K562 (cell line): ENCODE data around the gene CLIC5. TPM values are rescaled to one million over a fixed set of nuclear protein-coding genes. Genes with fewer than 3 reads are reported as not detected.

Source experiments
- ATAC-seq: fragments of 200-7000 bp; cut with Tn5 transposase; 3 replicates; pipeline ENCODE4 v1.9.1; 2020; ENCODE audit warnings: moderate library complexity
- BruUV-seq: library from RNA; stranded (reverse); fragments of 400-500 nt; replicated peaks from 2 replicates; lab custom pipeline; 2021; lab: Mats Ljungman, UMichigan
- CTCF ChIA-PET: fragments of 300-600 bp; formaldehyde crosslinking; extraction: SDS; loops from one replicate; lab custom pipeline; 2021; ENCODE audit warnings: low intra/inter-chr PET ratio; lab: Yijun Ruan, JAX
- POLR2A ChIA-PET: fragments of 300-600, 350-650 bp; sonication (Branson Sonifier 250); formaldehyde crosslinking; extraction: SDS; loops from one replicate; lab custom pipeline; 2021; ENCODE audit warnings: antibody characterized with exemption, inconsistent platforms; lab: Yijun Ruan, JAX
- DNase-seq, 4 experiments: peaks; one replicate each; pipeline versions ENCODE4 v3.0.0 to v3.0.0-alpha.2; 2011 to 2018; ENCODE audit warnings: low spot score in 3 of 4, mixed read lengths in 3 of 4; ENCODE audit errors: extremely low read depth in 1 of 4
- FAIRE-seq: peaks from 2 replicates; lab custom pipeline; 2011; peaks lifted over from hg19 to GRCh38; lab: Jason Lieb, UNC
- H2AFZ ChIP-seq: 2 replicates; pipeline ENCODE4 v1.6.0; 2011; ENCODE audit warnings: low read depth, low read length, control low read depth, inconsistent platforms
- H3K27ac ChIP-seq: fragments of 200-600 bp; 3 replicates; pipeline ENCODE4 v1.8.0; 2011; ENCODE audit warnings: low read depth, mild to moderate bottlenecking, control low read depth, inconsistent platforms, low read length, moderate library complexity, mixed read lengths; ENCODE audit errors: extremely low read depth
- H3K27me3 ChIP-seq, 2 experiments: fragments of 300-600 bp in 1 of 2; 2 replicates in 1 of 2; 3 replicates in 1 of 2; pipeline versions ENCODE4 v1.6.0 to v1.8.0; 2011; ENCODE audit warnings: inconsistent platforms in 2 of 2, low read length in 2 of 2, mild to moderate bottlenecking in 1 of 2, mixed read lengths in 1 of 2, moderate library complexity in 1 of 2; ENCODE audit not compliant: control insufficient read depth in 2 of 2, insufficient read depth in 2 of 2
- H3K36me3 ChIP-seq: fragments of 300-600 bp; 3 replicates; pipeline ENCODE4 v1.8.0; 2011; ENCODE audit warnings: mild to moderate bottlenecking, low read length, inconsistent platforms; ENCODE audit not compliant: control insufficient read depth, insufficient read depth
- H3K4me1 ChIP-seq, 2 experiments: fragments of 200-600 bp in 1 of 2; replicated peaks in 1 of 2; 2 replicates in 1 of 2; 3 replicates in 1 of 2; pipeline versions ENCODE4 v1.5.1 to v1.8.0; 2011; ENCODE audit warnings: inconsistent platforms in 2 of 2, low read length in 2 of 2, mild to moderate bottlenecking in 1 of 2, mixed read lengths in 1 of 2, moderate library complexity in 1 of 2; ENCODE audit not compliant: control insufficient read depth in 2 of 2, insufficient read depth in 2 of 2
- H3K4me2 ChIP-seq: 2 replicates; pipeline ENCODE4 v1.6.1; 2011; ENCODE audit warnings: low read length, control low read depth, inconsistent platforms, mixed read lengths; ENCODE audit not compliant: insufficient read depth
- H3K4me3 ChIP-seq: fragments of 200-600 bp; sonication (generic), shearing (Covaris generic); 2 replicates; pipeline ENCODE4 v1.5.1; 2016; ENCODE audit warnings: control low read depth, inconsistent platforms
- H3K79me2 ChIP-seq: fragments of 200-600 bp; 3 replicates; pipeline ENCODE4 v1.8.0; 2011; ENCODE audit warnings: low read length, inconsistent platforms; ENCODE audit not compliant: control insufficient read depth, insufficient read depth
- H3K9ac ChIP-seq, 2 experiments: 2 replicates each; pipeline versions ENCODE4 v1.6.0 to v1.6.1; 2011; ENCODE audit warnings: low read depth in 2 of 2, low read length in 2 of 2, control low read depth in 1 of 2, inconsistent platforms in 1 of 2, mild to moderate bottlenecking in 1 of 2, mixed read lengths in 1 of 2; ENCODE audit not compliant: insufficient read depth in 1 of 2
- H3K9me1 ChIP-seq: one replicate; pipeline ENCODE4 v1.6.0; 2011; ENCODE audit warnings: inconsistent platforms, mild to moderate bottlenecking, low read length, moderate library complexity; ENCODE audit not compliant: control insufficient read depth, insufficient read depth
- H3K9me3 ChIP-seq: replicated peaks from 2 replicates; pipeline ENCODE4 v1.5.1; 2011; ENCODE audit warnings: low read depth, low read length, inconsistent platforms; ENCODE audit not compliant: control insufficient read depth, insufficient read depth
- H4K20me1 ChIP-seq: replicated peaks from 2 replicates; pipeline ENCODE4 v1.6.1; 2011; ENCODE audit warnings: low read length, inconsistent platforms, mixed read lengths; ENCODE audit not compliant: control insufficient read depth, insufficient read depth
- BDP1 ChIP-seq: IDR thresholded peaks from 3 replicates; pipeline ENCODE4 v1.6.1; 2011; ENCODE audit not compliant: insufficient read length, insufficient read depth
- CBX3 ChIP-seq, 2 experiments: IDR thresholded peaks; 1 replicate in 1 of 2; 2 replicates in 1 of 2; pipeline ENCODE4 v1.6.1; 2012; ENCODE audit warnings: inconsistent platforms in 2 of 2, low read length in 2 of 2, borderline replicate concordance in 1 of 2, control low read depth in 1 of 2
- GABPB2 ChIP-seq: fragments of 250-450 bp; sonication (Bioruptor Pico); conservative IDR thresholded peaks from 2 replicates; pipeline ENCODE4 v1.5.1; 2021; ENCODE audit warnings: mild to moderate bottlenecking
- GATA2 ChIP-seq: sonication (generic); formaldehyde crosslinking; IDR thresholded peaks from 2 replicates; pipeline ENCODE4 v1.4.0; 2020; ENCODE audit warnings: mild to moderate bottlenecking, missing genetic modification reagents
- KLF6 ChIP-seq: fragments of 250-450 bp; sonication (Bioruptor Pico); IDR thresholded peaks from 2 replicates; pipeline ENCODE4 v1.4.0; 2020; ENCODE audit warnings: mild to moderate bottlenecking, moderate library complexity, borderline replicate concordance
- MAZ ChIP-seq, 2 experiments: fragments of 450-650 bp in 1 of 2; sonication (generic) in 1 of 2; formaldehyde crosslinking; IDR thresholded peaks in 1 of 2; conservative IDR thresholded peaks in 1 of 2; 2 replicates each; pipeline versions ENCODE4 v1.4.0 to v1.5.0; 2020; ENCODE audit warnings: mild to moderate bottlenecking in 1 of 2, missing genetic modification reagents in 1 of 2
- NCOA6 ChIP-seq: fragments of 450-650 bp; IDR thresholded peaks from 2 replicates; pipeline ENCODE4 v1.6.1; 2017; ENCODE audit warnings: mild to moderate bottlenecking
- TRIM28 ChIP-seq: fragments of 450-650 bp; IDR thresholded peaks from 2 replicates; pipeline ENCODE4 v1.6.1; 2017
- ZNF507 ChIP-seq: conservative IDR thresholded peaks from 2 replicates; pipeline ENCODE4 v1.6.1; 2017; ENCODE audit warnings: missing genetic modification characterization, missing compliant biosample characterization
- ZNF561 ChIP-seq: fragments of 450-650 bp; formaldehyde crosslinking; conservative IDR thresholded peaks from 2 replicates; pipeline ENCODE4 v1.4.0; 2020; ENCODE audit warnings: mild to moderate bottlenecking, moderate library complexity
- WGBS: fragments of 100-300 bp; shearing (Covaris generic); methylation state at CpG from one replicate; pipeline ENCODE4 v1.1.6; 2016; ENCODE audit warnings: low coverage, mixed read lengths; ENCODE audit not compliant: insufficient coverage; ENCODE audit errors: missing lambda C conversion rate; 5-methylcytosine and 5-hydroxymethylcytosine counted together
- in situ Hi-C: fragments of 300-500 bp; cut with MboI; formaldehyde crosslinking; loops from 4 replicates; pipeline ENCODE4 v1.15.0; 2018; ENCODE audit warnings: inconsistent platforms, mixed read lengths
- intact Hi-C: fragments of 100-400 bp; cut with micrococcal nuclease; formaldehyde crosslinking; loops from 2 replicates; pipeline ENCODE4 v1.14.2; 2022
- polyA plus RNA-seq, 8 experiments: library from polyadenylated mRNA; depleted of rRNA in 4 of 8; stranded (reverse) in 5 of 8; unstranded in 3 of 8; fragments of >200 nt; fragmentation: Nextera tagmentation in 2 of 8; fragmentation: Illumina TruSeq in 1 of 8; extraction: Ambion mirVana in 2 of 8; extraction: Trizol in 1 of 8; gene quantifications; 2 replicates each; pipeline versions ENCODE4 v1.2.1 to v1.2.3, GENCODE V29; 2011 to 2014; ENCODE audit warnings: inconsistent platforms in 1 of 8, missing spikeins in 1 of 8
- total RNA-seq, 7 experiments: library from RNA; depleted of rRNA in 6 of 7; stranded (reverse); fragments of >200 nt in 6 of 7; fragmentation: Illumina TruSeq in 2 of 7; extraction: Trizol in 2 of 7; gene quantifications; 2 replicates each; pipeline versions ENCODE4 v1.2.1 to v1.2.3, GENCODE V29; 2011 to 2021; ENCODE audit warnings: low replicate concordance in 1 of 7
- TF ChIP-seq, protein P1 (sequence below), 2 experiments: IDR thresholded peaks; 2 replicates each; pipeline ENCODE4 v1.6.1; 2011; ENCODE audit warnings: borderline replicate concordance in 1 of 2, control low read depth in 1 of 2, low read depth in 1 of 2, low read length in 1 of 2, mild to moderate bottlenecking in 1 of 2, mixed read lengths in 1 of 2, moderate library complexity in 1 of 2; ENCODE audit not compliant: insufficient read depth in 1 of 2, insufficient read length in 1 of 2, poor library complexity in 1 of 2, severe bottlenecking in 1 of 2; ENCODE audit errors: extremely low read depth in 1 of 2
- TF ChIP-seq, protein P2 (sequence below): fragments of 250-450 bp; sonication (Bioruptor Pico); IDR thresholded peaks from 2 replicates; pipeline ENCODE4 v1.8.0; 2022; ENCODE audit warnings: moderate library complexity, mild to moderate bottlenecking, inconsistent platforms

The CLIC5 gene
- total and polyA plus RNA-seq, 9 of the 15 experiments (the other 6 are each of a cell fraction or from before 2014, with no cell fraction given) = 0.31 TPM; not detected in 8

DNA sequence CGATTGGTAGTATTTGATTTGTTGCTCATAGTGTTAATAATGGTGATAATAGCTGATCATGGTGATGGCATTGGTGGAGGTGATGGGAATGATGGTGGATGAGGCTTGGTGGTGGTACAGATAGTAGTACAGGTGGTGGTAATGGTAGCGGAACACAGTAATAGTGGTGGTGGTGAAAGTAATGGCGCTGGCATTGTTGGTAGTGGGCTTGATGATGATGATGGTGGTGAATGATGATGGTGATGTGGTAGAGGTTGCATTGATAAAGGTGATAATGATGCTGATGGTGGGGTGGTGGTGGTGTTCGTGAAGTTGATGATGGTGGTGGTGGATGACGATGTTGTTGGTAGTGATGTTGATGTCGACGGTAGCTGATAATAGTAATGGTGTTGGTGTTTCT is 24.6 kb upstream of the CLIC5 start:
- ATAC-seq = no peak
- Histone ChIP-seq H3K9me1 (no peaks in the 10 kb centered on the region), H3K4me1 (no peaks in the 10 kb centered on the region), H3K27ac (no peak overlapping the region), H3K79me2 (no peaks in the 10 kb centered on the region), H3K27me3 (0 out of 5 replicates have a peak, but pooled peaks cover 0 to 2% of the 10 kb centered on the region in 2 experiments), H3K4me3 (no peak overlapping the region), H3K9ac (no peak overlapping the region), H3K4me2 (no peak overlapping the region), H4K20me1 (no peaks in the 10 kb centered on the region), H3K36me3 (no peaks in the 10 kb centered on the region), H3K9me3 (no peaks in the 10 kb centered on the region), H2AFZ (no peak overlapping the region)
- intact Hi-C loops = no loop called here
- ChIA-PET POLR2A (interaction anchor here (1.2 kb wide), 1 partner anchor 14 kb away, joined by 4 read pairs; no protein-coding TSS in a partner anchor), CTCF (no interaction called here)
- under 1% methylated on average over 7 of the region's 7 CpGs for WGBS
- in situ Hi-C loops = no loop called here
- FAIRE-seq = no peak
- DNase-seq = no peak
- BruUV-seq = no TSS peak
- TF ChIP-seq KLF6 (CRISPR knock-in tag) (no peak), GABPB2 (CRISPR knock-in tag) (no peak), MAZ (CRISPR knock-in tag; conservative IDR thresholded peaks at IDR 0.05 in 1 of 2, IDR thresholded peaks at IDR 0.05 in 1 of 2) (no peak), CBX3 (IDR thresholded peaks at IDR 0.05; ENCODE audit: borderline replicate concordance in 1 of 2, low read length in 2 of 2) (no peak), TRIM28 (no peak), GATA2 (CRISPR knock-in tag) (no peak), ZNF507 (tag) (no peak), NCOA6 (no peak), ZNF561 (no peak), BDP1 (no peak)
- TF ChIP-seq, protein P1, sequence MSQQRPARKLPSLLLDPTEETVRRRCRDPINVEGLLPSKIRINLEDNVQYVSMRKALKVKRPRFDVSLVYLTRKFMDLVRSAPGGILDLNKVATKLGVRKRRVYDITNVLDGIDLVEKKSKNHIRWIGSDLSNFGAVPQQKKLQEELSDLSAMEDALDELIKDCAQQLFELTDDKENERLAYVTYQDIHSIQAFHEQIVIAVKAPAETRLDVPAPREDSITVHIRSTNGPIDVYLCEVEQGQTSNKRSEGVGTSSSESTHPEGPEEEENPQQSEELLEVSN (IDR thresholded peaks at IDR 0.05; ENCODE audit: borderline replicate concordance in 1 of 2, extremely low read depth in 1 of 2, insufficient read depth in 1 of 2, insufficient read length in 1 of 2, low read depth in 1 of 2, low read length in 1 of 2, poor library complexity in 1 of 2, severe bottlenecking in 1 of 2) = no peak
- TF ChIP-seq, protein P2, sequence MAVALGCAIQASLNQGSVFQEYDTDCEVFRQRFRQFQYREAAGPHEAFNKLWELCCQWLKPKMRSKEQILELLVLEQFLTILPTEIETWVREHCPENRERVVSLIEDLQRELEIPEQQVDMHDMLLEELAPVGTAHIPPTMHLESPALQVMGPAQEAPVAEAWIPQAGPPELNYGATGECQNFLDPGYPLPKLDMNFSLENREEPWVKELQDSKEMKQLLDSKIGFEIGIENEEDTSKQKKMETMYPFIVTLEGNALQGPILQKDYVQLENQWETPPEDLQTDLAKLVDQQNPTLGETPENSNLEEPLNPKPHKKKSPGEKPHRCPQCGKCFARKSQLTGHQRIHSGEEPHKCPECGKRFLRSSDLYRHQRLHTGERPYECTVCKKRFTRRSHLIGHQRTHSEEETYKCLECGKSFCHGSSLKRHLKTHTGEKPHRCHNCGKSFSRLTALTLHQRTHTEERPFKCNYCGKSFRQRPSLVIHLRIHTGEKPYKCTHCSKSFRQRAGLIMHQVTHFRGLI = no peak
